ENCODE results near the gene SLC6A19. TPM values are rescaled to one million over a fixed set of nuclear protein-coding genes. Genes with fewer than 3 reads are reported as not detected.

SLC6A19 gene
- total and polyA plus RNA-seq, 9 of the 15 experiments (the other 6 are each of a cell fraction or from before 2014, with no cell fraction given), result 0.03 to 1.6 (median 0.59) TPM

DNA sequence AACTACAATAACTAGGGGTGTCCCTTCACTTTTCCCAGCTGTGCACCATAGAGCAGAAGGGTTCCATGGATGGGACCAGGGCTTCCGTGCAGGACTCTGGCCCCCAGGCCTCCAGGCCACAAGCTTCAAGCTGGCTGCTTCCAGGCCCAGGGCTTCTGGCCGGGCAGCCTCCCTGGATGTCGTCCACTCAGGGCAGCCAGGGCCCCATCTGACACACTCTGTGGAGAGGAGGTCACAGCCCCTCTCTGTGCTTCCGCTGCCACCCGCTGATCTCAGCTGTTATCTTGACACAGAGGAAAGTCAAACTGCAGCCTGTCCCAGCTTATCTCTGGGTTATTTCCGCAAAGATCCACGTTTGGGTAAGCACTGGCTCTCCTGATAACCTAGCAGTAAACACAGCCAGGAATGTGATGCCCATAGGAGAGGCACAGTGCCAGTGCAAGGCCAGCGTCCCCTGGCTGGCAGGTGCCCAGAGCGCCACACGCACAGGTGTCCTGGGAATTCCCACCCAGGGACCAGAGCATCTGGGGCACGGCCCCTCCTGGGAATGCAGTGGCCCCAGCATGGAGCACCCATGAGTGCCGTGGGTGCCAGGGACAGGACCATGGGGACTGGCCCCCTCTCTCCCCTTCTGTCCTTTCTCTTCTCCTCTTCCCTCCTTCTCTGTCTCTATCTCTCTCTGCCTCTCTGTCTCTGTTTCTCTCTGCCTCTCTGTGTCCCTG, 15.6 kb upstream of the SLC6A19 start (continued):
- TF ChIP-seq ZNF224 (CRISPR knock-in tag; IDR thresholded peaks at IDR 0.05) (no peak), ZKSCAN1 (IDR thresholded peaks at IDR 0.05; ENCODE audit: low read depth, low read length) (0 out of 2 replicates have a peak, but pooled peaks have one; percentile 32), RBFOX2 (IDR thresholded peaks at IDR 0.05; ENCODE audit: low read depth, low read length) (peak; percentile 64), PHF20 (IDR thresholded peaks at IDR 0.05; ENCODE audit: partially characterized antibody) (no peak), L3MBTL2 (IDR thresholded peaks at IDR 0.05) (peak; percentile 70; the same call in 1 of the 2 replicates), MCM2 (IDR thresholded peaks at IDR 0.05; ENCODE audit: low read depth) (no peak), HNRNPLL (IDR thresholded peaks at IDR 0.05; ENCODE audit: low read depth, low read length, poor library complexity, severe bottlenecking) (peak; percentile 86), ZNF561 (CRISPR knock-in tag; conservative IDR thresholded peaks at IDR 0.05) (no peak), GATA2 (CRISPR knock-in tag; IDR thresholded peaks at IDR 0.05) (peak; percentile 95)
- TF ChIP-seq, protein P1, sequence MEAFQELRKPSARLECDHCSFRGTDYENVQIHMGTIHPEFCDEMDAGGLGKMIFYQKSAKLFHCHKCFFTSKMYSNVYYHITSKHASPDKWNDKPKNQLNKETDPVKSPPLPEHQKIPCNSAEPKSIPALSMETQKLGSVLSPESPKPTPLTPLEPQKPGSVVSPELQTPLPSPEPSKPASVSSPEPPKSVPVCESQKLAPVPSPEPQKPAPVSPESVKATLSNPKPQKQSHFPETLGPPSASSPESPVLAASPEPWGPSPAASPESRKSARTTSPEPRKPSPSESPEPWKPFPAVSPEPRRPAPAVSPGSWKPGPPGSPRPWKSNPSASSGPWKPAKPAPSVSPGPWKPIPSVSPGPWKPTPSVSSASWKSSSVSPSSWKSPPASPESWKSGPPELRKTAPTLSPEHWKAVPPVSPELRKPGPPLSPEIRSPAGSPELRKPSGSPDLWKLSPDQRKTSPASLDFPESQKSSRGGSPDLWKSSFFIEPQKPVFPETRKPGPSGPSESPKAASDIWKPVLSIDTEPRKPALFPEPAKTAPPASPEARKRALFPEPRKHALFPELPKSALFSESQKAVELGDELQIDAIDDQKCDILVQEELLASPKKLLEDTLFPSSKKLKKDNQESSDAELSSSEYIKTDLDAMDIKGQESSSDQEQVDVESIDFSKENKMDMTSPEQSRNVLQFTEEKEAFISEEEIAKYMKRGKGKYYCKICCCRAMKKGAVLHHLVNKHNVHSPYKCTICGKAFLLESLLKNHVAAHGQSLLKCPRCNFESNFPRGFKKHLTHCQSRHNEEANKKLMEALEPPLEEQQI (IDR thresholded peaks at IDR 0.05), result no peak
- TF ChIP-seq, protein P2, sequence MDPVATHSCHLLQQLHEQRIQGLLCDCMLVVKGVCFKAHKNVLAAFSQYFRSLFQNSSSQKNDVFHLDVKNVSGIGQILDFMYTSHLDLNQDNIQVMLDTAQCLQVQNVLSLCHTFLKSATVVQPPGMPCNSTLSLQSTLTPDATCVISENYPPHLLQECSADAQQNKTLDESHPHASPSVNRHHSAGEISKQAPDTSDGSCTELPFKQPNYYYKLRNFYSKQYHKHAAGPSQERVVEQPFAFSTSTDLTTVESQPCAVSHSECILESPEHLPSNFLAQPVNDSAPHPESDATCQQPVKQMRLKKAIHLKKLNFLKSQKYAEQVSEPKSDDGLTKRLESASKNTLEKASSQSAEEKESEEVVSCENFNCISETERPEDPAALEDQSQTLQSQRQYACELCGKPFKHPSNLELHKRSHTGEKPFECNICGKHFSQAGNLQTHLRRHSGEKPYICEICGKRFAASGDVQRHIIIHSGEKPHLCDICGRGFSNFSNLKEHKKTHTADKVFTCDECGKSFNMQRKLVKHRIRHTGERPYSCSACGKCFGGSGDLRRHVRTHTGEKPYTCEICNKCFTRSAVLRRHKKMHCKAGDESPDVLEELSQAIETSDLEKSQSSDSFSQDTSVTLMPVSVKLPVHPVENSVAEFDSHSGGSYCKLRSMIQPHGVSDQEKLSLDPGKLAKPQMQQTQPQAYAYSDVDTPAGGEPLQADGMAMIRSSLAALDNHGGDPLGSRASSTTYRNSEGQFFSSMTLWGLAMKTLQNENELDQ (CRISPR knock-in tag; IDR thresholded peaks at IDR 0.05; ENCODE audit: borderline replicate concordance), result no peak
- TF ChIP-seq, protein P3, sequence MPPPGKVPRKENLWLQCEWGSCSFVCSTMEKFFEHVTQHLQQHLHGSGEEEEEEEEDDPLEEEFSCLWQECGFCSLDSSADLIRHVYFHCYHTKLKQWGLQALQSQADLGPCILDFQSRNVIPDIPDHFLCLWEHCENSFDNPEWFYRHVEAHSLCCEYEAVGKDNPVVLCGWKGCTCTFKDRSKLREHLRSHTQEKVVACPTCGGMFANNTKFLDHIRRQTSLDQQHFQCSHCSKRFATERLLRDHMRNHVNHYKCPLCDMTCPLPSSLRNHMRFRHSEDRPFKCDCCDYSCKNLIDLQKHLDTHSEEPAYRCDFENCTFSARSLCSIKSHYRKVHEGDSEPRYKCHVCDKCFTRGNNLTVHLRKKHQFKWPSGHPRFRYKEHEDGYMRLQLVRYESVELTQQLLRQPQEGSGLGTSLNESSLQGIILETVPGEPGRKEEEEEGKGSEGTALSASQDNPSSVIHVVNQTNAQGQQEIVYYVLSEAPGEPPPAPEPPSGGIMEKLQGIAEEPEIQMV (tag; conservative IDR thresholded peaks at IDR 0.05; ENCODE audit: low read depth), result no peak

All from K562 (cell line).